HCT116 (cell line): ENCODE data around the gene LDB2. TPM values are rescaled to one million over a fixed set of nuclear protein-coding genes. Genes with fewer than 3 reads are reported as not detected.

Experiments
- ATAC-seq: fragments of 200-7000 bp; cut with Tn5 transposase; 2 replicates; pipeline ENCODE4 v1.9.1; 2020; ENCODE audit warnings: mild to moderate bottlenecking, moderate library complexity
- BruUV-seq: library from RNA; stranded (reverse); fragments of 400-500 nt; replicated peaks from 2 replicates; lab custom pipeline; 2021; lab: Mats Ljungman, UMichigan
- CTCF ChIA-PET: fragments of 300-600 bp; sonication (Branson Sonifier 250); formaldehyde crosslinking; loops from one replicate; lab custom pipeline; 2021; ENCODE audit warnings: antibody characterized with exemption; lab: Charles Lee
- POLR2A ChIA-PET: fragments of 300-600, 350-600 bp; sonication (Branson Sonifier 250); formaldehyde crosslinking; loops from one replicate; lab custom pipeline; 2021; ENCODE audit warnings: antibody characterized with exemption; lab: Charles Lee
- RAD21 ChIA-PET, 2 experiments: fragments of 300-600 bp; sonication (Branson Sonifier 250); formaldehyde crosslinking; loops; one replicate each; lab custom pipeline; 2023; ENCODE audit warnings: low total read pairs in 2 of 2; ENCODE audit not compliant: uncharacterized antibody in 2 of 2, unreplicated experiment in 2 of 2, low non-redundant PET in 1 of 2; lab: Charles Lee
- DNase-seq: peaks from one replicate; pipeline ENCODE4 v3.0.0-alpha.2; 2010; ENCODE audit warnings: low read depth, low spot score
- H2AFZ ChIP-seq: fragments of 200-600 bp; shearing (Covaris generic), sonication (generic); 2 replicates; pipeline ENCODE4 v1.6.1; 2017; ENCODE audit warnings: low read depth, mixed run types, mixed read lengths, antibody characterized with exemption, low read length; ENCODE audit not compliant: poor library complexity, severe bottlenecking
- H3K27ac ChIP-seq: 2 replicates; pipeline ENCODE4 v1.5.1; 2012; ENCODE audit warnings: low read depth, low read length
- H3K27me3 ChIP-seq: fragments of 200-600 bp; sonication (generic); 2 replicates; pipeline ENCODE4 v1.6.1; 2016; ENCODE audit warnings: mixed run types, low read length, mixed read lengths; ENCODE audit not compliant: insufficient read depth
- H3K36me3 ChIP-seq, 2 experiments: fragments of 200-500 bp in 1 of 2; fragments of 200-600 bp in 1 of 2; sonication (Bioruptor generic) in 1 of 2; sonication (generic) in 1 of 2; 2 replicates each; pipeline versions ENCODE4 v1.5.1 to v1.6.1; 2014 to 2016; ENCODE audit warnings: low read length in 2 of 2, inconsistent platforms in 1 of 2, mixed read lengths in 1 of 2, mixed run types in 1 of 2; ENCODE audit not compliant: insufficient read depth in 2 of 2, control insufficient read depth in 1 of 2
- H3K4me1 ChIP-seq, 2 experiments: fragments of 200-600 bp in 1 of 2; sonication (generic) in 1 of 2; 2 replicates each; pipeline versions ENCODE4 v1.5.1 to v1.6.1; 2012 to 2017; ENCODE audit warnings: low read length in 2 of 2, inconsistent platforms in 1 of 2, mild to moderate bottlenecking in 1 of 2, mixed read lengths in 1 of 2, mixed run types in 1 of 2, moderate library complexity in 1 of 2; ENCODE audit not compliant: insufficient read depth in 2 of 2, control insufficient read depth in 1 of 2
- H3K4me2 ChIP-seq: fragments of 200-600 bp; sonication (generic); 2 replicates; pipeline ENCODE4 v1.6.1; 2017; ENCODE audit warnings: mixed run types, low read length, mixed read lengths
- H3K4me3 ChIP-seq, 2 experiments: fragments of 200-600 bp in 1 of 2; sonication (generic) in 1 of 2; replicated peaks in 1 of 2; 2 replicates each; pipeline ENCODE4 v1.5.1; 2011 to 2016; ENCODE audit warnings: low read length in 2 of 2, control low read depth in 1 of 2, low read depth in 1 of 2, mild to moderate bottlenecking in 1 of 2, mixed read lengths in 1 of 2, mixed run types in 1 of 2
- H3K79me2 ChIP-seq: fragments of 200-600 bp; sonication (generic); 2 replicates; pipeline ENCODE4 v1.6.1; 2017; ENCODE audit warnings: mild to moderate bottlenecking, mixed run types, low read length, moderate library complexity, mixed read lengths; ENCODE audit not compliant: insufficient read depth
- H3K9ac ChIP-seq: fragments of 200-600 bp; sonication (generic); 2 replicates; pipeline ENCODE4 v1.6.1; 2016; ENCODE audit warnings: low read length, mixed read lengths
- H3K9me2 ChIP-seq: fragments of 200-600 bp; sonication (generic), shearing (Covaris generic); 2 replicates; pipeline ENCODE4 v1.6.1; 2017; ENCODE audit warnings: mixed run types, mild to moderate bottlenecking, moderate library complexity; ENCODE audit not compliant: insufficient read depth
- H3K9me3 ChIP-seq, 2 experiments: fragments of 200-500 bp in 1 of 2; fragments of 200-600 bp in 1 of 2; sonication (Bioruptor generic) in 1 of 2; sonication (generic) in 1 of 2; 2 replicates each; pipeline ENCODE4 v1.6.1; 2014 to 2017; ENCODE audit warnings: low read length in 2 of 2, mixed read lengths in 2 of 2, inconsistent platforms in 1 of 2, low read depth in 1 of 2, mild to moderate bottlenecking in 1 of 2, mixed run types in 1 of 2, moderate library complexity in 1 of 2; ENCODE audit not compliant: control insufficient read depth in 1 of 2, insufficient read depth in 1 of 2
- H4K20me1 ChIP-seq: fragments of 200-600 bp; sonication (generic), shearing (Covaris generic); 2 replicates; pipeline ENCODE4 v1.6.1; 2017; ENCODE audit warnings: mixed run types, mild to moderate bottlenecking, moderate library complexity; ENCODE audit not compliant: insufficient read depth
- CEBPB ChIP-seq: IDR thresholded peaks from 2 replicates; pipeline ENCODE4 v1.6.1; 2012; ENCODE audit warnings: low read depth
- CTCF ChIP-seq, 3 experiments: fragments of 200-600 bp in 1 of 3; sonication (generic) in 1 of 3; IDR thresholded peaks in 2 of 3; conservative IDR thresholded peaks in 1 of 3; 2 replicates each; pipeline ENCODE4 v1.5.1; 2012 to 2017; ENCODE audit warnings: low read depth in 2 of 3, low read length in 2 of 3, antibody characterized with exemption in 1 of 3, borderline replicate concordance in 1 of 3, control low read depth in 1 of 3, mild to moderate bottlenecking in 1 of 3, mixed read lengths in 1 of 3, mixed run types in 1 of 3, moderate library complexity in 1 of 3; ENCODE audit not compliant: insufficient read depth in 1 of 3
- EZH2 ChIP-seq: fragments of 200-600 bp; sonication (generic); IDR thresholded peaks from 2 replicates; pipeline ENCODE4 v1.6.1; 2017; ENCODE audit warnings: antibody characterized with exemption, mixed run types
- FOSL1 ChIP-seq: IDR thresholded peaks from 2 replicates; pipeline ENCODE4 v1.6.1; 2012; ENCODE audit warnings: low read depth
- JUND ChIP-seq: IDR thresholded peaks from 2 replicates; pipeline ENCODE4 v1.6.1; 2012
- POLR2A ChIP-seq: IDR thresholded peaks from 2 replicates; pipeline ENCODE4 v1.7.0; 2011; ENCODE audit warnings: borderline replicate concordance; ENCODE audit not compliant: insufficient read depth, insufficient read length; ENCODE audit errors: extremely low read depth
- POLR2AphosphoS5 ChIP-seq: IDR thresholded peaks from 2 replicates; pipeline ENCODE4 v1.6.1; 2011; ENCODE audit warnings: mild to moderate bottlenecking, low read depth, low read length, moderate library complexity
- REST ChIP-seq: IDR thresholded peaks from 2 replicates; pipeline ENCODE4 v1.6.1; 2012; ENCODE audit warnings: low read depth
- TCF7L2 ChIP-seq: IDR thresholded peaks from 2 replicates; pipeline ENCODE4 v1.7.0; 2011; ENCODE audit warnings: borderline replicate concordance, inconsistent platforms; ENCODE audit not compliant: insufficient read depth, insufficient read length; ENCODE audit errors: extremely low read depth
- ZBTB33 ChIP-seq: IDR thresholded peaks from 2 replicates; pipeline ENCODE4 v1.6.1; 2011; ENCODE audit warnings: mild to moderate bottlenecking, low read length, moderate library complexity; ENCODE audit not compliant: insufficient replicate concordance; ENCODE audit errors: extremely low read depth
- ZFX ChIP-seq: fragments of 450-650 bp; IDR thresholded peaks from 2 replicates; pipeline ENCODE4 v1.6.1; 2017
- intact Hi-C: fragments of 100-400 bp; cut with micrococcal nuclease; formaldehyde crosslinking; loops from 2 replicates; pipeline ENCODE4 v1.10.0; 2022
- total RNA-seq: library from RNA; stranded (reverse); gene quantifications from one replicate; pipeline ENCODE4 v1.2.1, GENCODE V29; 2021; ENCODE audit not compliant: unreplicated experiment

The LDB2 gene
- total RNA-seq, 1 experiment from 2014 or later: 0.12 TPM

- Histone ChIP-seq H3K4me2 (no peak overlapping the region), H3K79me2 (no peaks in the 10 kb centered on the region), H2AFZ (no peak overlapping the region), H3K4me3 (no peak overlapping the region), H3K9ac (no peak overlapping the region), H4K20me1 (no peaks in the 10 kb centered on the region), H3K9me3 (no peaks in the 10 kb centered on the region), H3K4me1 (no peaks in the 10 kb centered on the region), H3K9me2 (no peaks in the 10 kb centered on the region), H3K36me3 (no peaks in the 10 kb centered on the region), H3K27ac (no peak overlapping the region), H3K27me3 (no peaks in the 10 kb centered on the region)
- ChIA-PET POLR2A (no interaction called here), CTCF (no interaction called here), RAD21 (no interaction called here)
- no TSS peak for BruUV-seq
- intact Hi-C loops: no loop called here
- ATAC-seq: no peak
- TF ChIP-seq FOSL1 (no peak), TCF7L2 (no peak)
- no peak for DNase-seq
Observed at GRCh38 chr4:16713696-16714095, 184.7 kb downstream of the LDB2 start.

- TF ChIP-seq CTCF (IDR thresholded peaks at IDR 0.05 in 2 of 3, conservative IDR thresholded peaks at IDR 0.05 in 1 of 3; ENCODE audit: borderline replicate concordance in 1 of 3, insufficient read depth in 1 of 3, low read depth in 2 of 3, low read length in 2 of 3): no peak
- TF ChIP-seq CEBPB: no peak
- no peak for TF ChIP-seq EZH2
- TF ChIP-seq ZBTB33: no peak
- no peak for TF ChIP-seq JUND
- TF ChIP-seq REST: no peak
- no peak for TF ChIP-seq POLR2A
- no peak for TF ChIP-seq ZFX
- no peak for TF ChIP-seq POLR2AphosphoS5
- TF ChIP-seq, all 23 proteins: peak for 0
- DNase-seq (no peak), ATAC-seq (no peak)
- H3K4me2 ChIP-seq: no peak overlapping the region
- intact Hi-C loops: no loop called here
- no peak overlapping the region for H3K4me3 ChIP-seq
- no peak overlapping the region for H3K9ac ChIP-seq
- POLR2A ChIA-PET: no interaction called here
- no peaks in the 10 kb centered on the region for H3K9me2 ChIP-seq
- H2AFZ ChIP-seq: no peak overlapping the region
- no peaks in the 10 kb centered on the region for H3K36me3 ChIP-seq
- H3K27ac ChIP-seq: no peak overlapping the region
- CTCF ChIA-PET: no interaction called here
- RAD21 ChIA-PET: no interaction called here
- H3K9me3 ChIP-seq: no peaks in the 10 kb centered on the region
- H3K4me1 ChIP-seq: no peaks in the 10 kb centered on the region
- no peaks in the 10 kb centered on the region for H3K79me2 ChIP-seq
- H4K20me1 ChIP-seq: no peaks in the 10 kb centered on the region
- no peaks in the 10 kb centered on the region for H3K27me3 ChIP-seq
- no TSS peak for BruUV-seq
Observed at GRCh38 chr4:16713271-16713670, 185.2 kb downstream of the LDB2 start.
